Suppressor macrophage treated with lipopolysaccharide for 4 hours (primary cell): Measurements from ENCODE around the gene STKLD1.

ENCODE experiments used
- DNase-seq: peaks from one replicate; pipeline ENCODE4 v3.0.0-alpha.2; 2020

Gene STKLD1

GRCh38 chr9:133420392-133420827 lies 44.2 kb downstream of the STKLD1 start:
- peak; percentile 19 for DNase-seq

- no peak for DNase-seq
These were observed 45.7 kb downstream of the STKLD1 start, which contains the start of gene ADAMTS13 for GRCh38 chr9:133421615-133422542. TSS of gene ADAMTS13 (plus strand) at chr9:133422367. CDS start at chr9:133422444, 77 bp downstream.

- no peak for DNase-seq
These were observed 47.0 kb downstream of the STKLD1 start for GRCh38 chr9:133423216-133423615.

- no peak for DNase-seq
These were observed 48.0 kb downstream of the STKLD1 start for GRCh38 chr9:133424187-133424586.

GRCh38 chr9:133425049-133425632 lies 49.0 kb downstream of the STKLD1 start:
- no peak for DNase-seq

- no peak for DNase-seq
These were observed 49.8 kb downstream of the STKLD1 start for GRCh38 chr9:133426011-133426410.

- no peak for DNase-seq
These were observed 51.6 kb downstream of the STKLD1 start for GRCh38 chr9:133427658-133428348.

- no peak for DNase-seq
These were observed 52.5 kb downstream of the STKLD1 start for GRCh38 chr9:133428617-133429101.

- DNase-seq: no peak
These were observed 53.0 kb downstream of the STKLD1 start for GRCh38 chr9:133429214-133429613.

GRCh38 chr9:133429641-133430161 lies 53.5 kb downstream of the STKLD1 start:
- no peak for DNase-seq

GRCh38 chr9:133430244-133430643 lies 54.1 kb downstream of the STKLD1 start:
- DNase-seq: no peak

GRCh38 chr9:133433351-133433843 lies 57.2 kb downstream of the STKLD1 start:
- no peak for DNase-seq

GRCh38 chr9:133436681-133437080 lies 60.5 kb downstream of the STKLD1 start:
- DNase-seq: no peak

- no peak for DNase-seq
These were observed 61.8 kb downstream of the STKLD1 start for GRCh38 chr9:133437753-133438531.

GRCh38 chr9:133439337-133439736 lies 63.2 kb downstream of the STKLD1 start:
- DNase-seq: no peak

GRCh38 chr9:133440874-133441273 lies 64.7 kb downstream of the STKLD1 start:
- DNase-seq: no peak

- DNase-seq: no peak
These were observed 65.4 kb downstream of the STKLD1 start for GRCh38 chr9:133441571-133441970.

- no peak for DNase-seq
These were observed 67.1 kb downstream of the STKLD1 start for GRCh38 chr9:133443248-133443647.

- no peak for DNase-seq
These were observed 67.8 kb downstream of the STKLD1 start for GRCh38 chr9:133443982-133444381.

GRCh38 chr9:133445293-133445969 lies 69.3 kb downstream of the STKLD1 start:
- no peak for DNase-seq

GRCh38 chr9:133448487-133448972 lies 72.4 kb downstream of the STKLD1 start:
- DNase-seq: no peak
